AML-193 (cell line): ENCODE data around the gene SLC12A3.

ENCODE experiments used
- DNase-seq, 2 experiments: peaks; one replicate each; lab custom pipeline; 2025; lab: John Stamatoyannopoulos, UW

Gene SLC12A3

GRCh38 chr16:56943761-56944375 lies 78.9 kb downstream of the SLC12A3 start:
- no peak for DNase-seq

GRCh38 chr16:56944954-56945839 lies 80.2 kb downstream of the SLC12A3 start:
- DNase-seq, result no peak

- no peak for DNase-seq
Measured at GRCh38 chr16:56945847-56946527, 81.0 kb downstream of the SLC12A3 start.

- DNase-seq, result no peak
Measured at GRCh38 chr16:56946767-56947603, 82.0 kb downstream of the SLC12A3 start.

GRCh38 chr16:56947604-56947995 lies 82.6 kb downstream of the SLC12A3 start:
- no peak for DNase-seq

GRCh38 chr16:56948234-56948633 lies 83.2 kb downstream of the SLC12A3 start:
- DNase-seq, result no peak

- DNase-seq, result no peak
Measured at GRCh38 chr16:56950051-56950450, 85.0 kb downstream of the SLC12A3 start.

GRCh38 chr16:56950455-56950854 lies 85.4 kb downstream of the SLC12A3 start:
- no peak for DNase-seq

- peak; percentile 38 to 58 for DNase-seq
Measured at GRCh38 chr16:56950881-56951771, 86.1 kb downstream of the SLC12A3 start.

GRCh38 chr16:56953006-56953405 lies 88.0 kb downstream of the SLC12A3 start:
- DNase-seq, result no peak

GRCh38 chr16:56956076-56956475 lies 91.1 kb downstream of the SLC12A3 start:
- DNase-seq, result no peak

GRCh38 chr16:56956756-56957155 lies 91.7 kb downstream of the SLC12A3 start:
- no peak for DNase-seq

- DNase-seq, result no peak
Measured at GRCh38 chr16:56960681-56961281, 95.8 kb downstream of the SLC12A3 start.

GRCh38 chr16:56961386-56961785 lies 96.4 kb downstream of the SLC12A3 start:
- DNase-seq, result no peak

- no peak for DNase-seq
Measured at GRCh38 chr16:56961851-56962281, 96.9 kb downstream of the SLC12A3 start, which contains the start of gene CETP. Gene CETP (plus strand): TSS chr16:56961950. CDS start chr16:56961980, 30 bp downstream.

GRCh38 chr16:56964243-56965148 lies 99.5 kb downstream of the SLC12A3 start:
- DNase-seq, result peak; percentile 83 to 88
